Prostate gland (tissue), 2 donors: ENCODE measurements around the gene FADS2. TPM values are rescaled to one million over a fixed set of nuclear protein-coding genes. Genes with fewer than 3 reads are reported as not detected.

Experiments
- DNase-seq: peaks from one replicate; pipeline ENCODE4 v3.0.0-alpha.2; 2019; ENCODE audit warnings: low spot score
- H3K27ac ChIP-seq, 2 donors: fragments of 200-600 bp; sonication (generic); 2 replicates each; pipeline ENCODE4 v1.5.1; 2017 to 2019
- H3K27me3 ChIP-seq: fragments of 200-600 bp; sonication (generic); replicated peaks from 2 replicates; pipeline ENCODE4 v1.5.1; 2019; ENCODE audit not compliant: insufficient read depth
- H3K36me3 ChIP-seq, 2 donors: fragments of 200-600 bp; sonication (generic); 1 replicate in 1 of 2; 2 replicates in 1 of 2; pipeline versions ENCODE4 v1.5.1 to v1.8.1; 2017 to 2019
- H3K4me1 ChIP-seq: fragments of 200-600 bp; sonication (generic); replicated peaks from 2 replicates; pipeline ENCODE4 v1.5.1; 2019
- H3K4me3 ChIP-seq, 2 donors: fragments of 200-600 bp; sonication (generic); 2 replicates each; pipeline ENCODE4 v1.5.1; 2017 to 2019
- H3K9me3 ChIP-seq: fragments of 200-600 bp; sonication (generic); 2 replicates; pipeline ENCODE4 v1.5.1; 2017
- CTCF ChIP-seq, 4 experiments: fragments of 200-600 bp in 2 of 4; fragments of 450-650 bp in 2 of 4; sonication (generic) in 2 of 4; IDR thresholded peaks; 1 replicate in 3 of 4; 2 replicates in 1 of 4; pipeline ENCODE4 v1.5.1; 2016 to 2019; ENCODE audit warnings: antibody characterized with exemption in 4 of 4, mild to moderate bottlenecking in 2 of 4, moderate library complexity in 2 of 4
- POLR2A ChIP-seq: fragments of 450-650 bp; IDR thresholded peaks from one replicate; pipeline ENCODE4 v1.6.1; 2016; ENCODE audit warnings: antibody characterized with exemption, mild to moderate bottlenecking
- POLR2AphosphoS5 ChIP-seq: sonication (generic); formaldehyde crosslinking; IDR thresholded peaks from one replicate; pipeline ENCODE4 v1.6.1; 2017; ENCODE audit warnings: antibody characterized with exemption
- WGBS: methylation state at CpG from one replicate; pipeline ENCODE4 v1.1.5; 2018; 5-methylcytosine and 5-hydroxymethylcytosine counted together
- intact Hi-C: fragments of 100-400 bp; cut with DNase I; formaldehyde crosslinking; loops from one replicate; pipeline ENCODE4 v1.14.2; 2022
- total RNA-seq, 2 donors: library from RNA; depleted of rRNA; stranded (reverse); fragments of >200 nt; gene quantifications; one replicate each; pipeline ENCODE4 v1.1.0, GENCODE V29; 2016

FADS2 gene
- total RNA-seq, 2 donors from 2014 or later = 67.5 to 213 TPM

GRCh38 chr11:61855939-61856680, 28.0 kb downstream of the FADS2 start:
- Histone ChIP-seq H3K4me3 (no peak overlapping the region), H3K27ac (no peak overlapping the region), H3K27me3 (no peaks in the 10 kb centered on the region), H3K9me3 (no peaks in the 10 kb centered on the region), H3K4me1 (peaks cover 4% of the 10 kb centered on the region), H3K36me3 (no peaks in the 10 kb centered on the region)
- TF ChIP-seq POLR2A (no peak), POLR2AphosphoS5 (no peak), CTCF (IDR thresholded peaks at IDR 0.05) (no peak)
- WGBS = 94% methylated on average over 12 of the region's 12 CpGs
- no peak for DNase-seq
- intact Hi-C loops = no loop called here

- no peaks in the 10 kb centered on the region for H3K9me3 ChIP-seq
- no peak overlapping the region for H3K4me3 ChIP-seq
- 51% methylated on average over 16 of the region's 16 CpGs for WGBS
- intact Hi-C loops = no loop called here
- no peaks in the 10 kb centered on the region for H3K4me1 ChIP-seq
- no peak overlapping the region for H3K27ac ChIP-seq
- H3K27me3 ChIP-seq = no peaks in the 10 kb centered on the region
- TF ChIP-seq CTCF (IDR thresholded peaks at IDR 0.05) (no peak), POLR2AphosphoS5 (peak; percentile 50)
- DNase-seq = peak; percentile 78
- no peaks in the 10 kb centered on the region for H3K36me3 ChIP-seq
Measured at GRCh38 chr11:61860054-61860903, 32.2 kb downstream of the FADS2 start.

- H3K27ac ChIP-seq = no peak overlapping the region
- H3K4me3 ChIP-seq = no peak overlapping the region
- no peaks in the 10 kb centered on the region for H3K27me3 ChIP-seq
- no peaks in the 10 kb centered on the region for H3K9me3 ChIP-seq
- WGBS = 71% methylated on average over 9 of the region's 9 CpGs
- TF ChIP-seq CTCF (IDR thresholded peaks at IDR 0.05) = no peak
- TF ChIP-seq POLR2AphosphoS5 = no peak
- TF ChIP-seq POLR2A = no peak
- no peaks in the 10 kb centered on the region for H3K4me1 ChIP-seq
- H3K36me3 ChIP-seq = no peaks in the 10 kb centered on the region
- no peak for DNase-seq
- intact Hi-C loops = no loop called here
Measured at GRCh38 chr11:61861634-61862033, 33.5 kb downstream of the FADS2 start.

- H3K4me1 ChIP-seq = no peaks in the 10 kb centered on the region
- no peaks in the 10 kb centered on the region for H3K36me3 ChIP-seq
- TF ChIP-seq POLR2AphosphoS5 (no peak), CTCF (IDR thresholded peaks at IDR 0.05) (no peak), POLR2A (no peak)
- no peak overlapping the region for H3K27ac ChIP-seq
- H3K4me3 ChIP-seq = no peak overlapping the region
- 93% methylated on average over 18 of the region's 18 CpGs for WGBS
- no peaks in the 10 kb centered on the region for H3K9me3 ChIP-seq
- H3K27me3 ChIP-seq = no peaks in the 10 kb centered on the region
- intact Hi-C loops = no loop called here
- no peak for DNase-seq
Measured at GRCh38 chr11:61862714-61863547, 34.8 kb downstream of the FADS2 start.
